GM20000 (cell line): ENCODE data around the gene GPC1.

Experiments used
- DNase-seq: peaks from one replicate; pipeline ENCODE4 v3.0.0; 2012; ENCODE audit warnings: low spot score
- TF ChIP-seq, protein P1 (sequence below): IDR thresholded peaks from 2 replicates; pipeline ENCODE4 v1.5.1; 2012; ENCODE audit warnings: mild to moderate bottlenecking, control low read depth; ENCODE audit errors: extremely low read depth, missing control alignments

GPC1 gene

DNA sequence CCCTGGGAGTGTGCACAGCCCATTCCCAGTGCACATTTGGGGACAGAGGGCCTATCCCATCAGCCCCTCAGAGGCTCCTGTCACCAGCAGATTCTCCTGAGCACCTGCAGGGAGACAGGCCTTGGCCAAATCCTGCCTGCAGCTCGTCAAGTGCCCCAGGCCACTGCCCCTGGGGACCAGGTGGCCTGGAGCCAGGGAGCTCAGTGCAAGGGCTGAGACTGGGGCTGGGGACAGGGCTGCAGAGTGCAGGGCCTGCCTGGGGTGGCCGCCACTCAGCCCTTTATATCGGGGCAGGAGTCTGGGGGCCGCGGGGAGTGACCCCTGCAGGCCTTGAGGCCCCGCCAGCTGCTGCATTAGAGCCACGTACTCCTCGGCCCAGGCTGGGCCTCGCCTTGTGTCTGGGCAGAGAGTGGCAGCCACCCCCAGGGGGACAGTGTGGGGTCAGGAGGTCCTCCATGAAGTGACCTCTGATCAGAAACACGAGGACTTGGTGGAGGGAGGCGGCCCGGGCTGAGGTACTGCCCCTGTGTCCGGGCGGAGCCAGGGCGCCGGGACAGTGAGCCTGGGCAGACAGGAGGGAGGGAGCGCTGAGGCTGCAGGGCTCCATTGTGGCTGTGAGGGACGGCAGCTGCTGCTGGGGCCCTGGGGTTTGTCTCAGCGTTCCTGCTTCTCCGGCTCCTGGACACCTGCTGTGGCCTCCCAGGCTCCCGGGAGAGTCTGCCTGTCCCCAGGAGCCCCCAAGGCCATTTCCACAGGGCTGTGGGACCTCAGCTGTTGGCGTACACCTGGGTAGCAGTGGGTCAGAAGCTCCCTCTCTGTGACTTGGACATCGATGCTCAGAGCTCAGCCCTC lies 24.2 kb downstream of the GPC1 start:
- DNase-seq: no peak
- TF ChIP-seq, protein P1, sequence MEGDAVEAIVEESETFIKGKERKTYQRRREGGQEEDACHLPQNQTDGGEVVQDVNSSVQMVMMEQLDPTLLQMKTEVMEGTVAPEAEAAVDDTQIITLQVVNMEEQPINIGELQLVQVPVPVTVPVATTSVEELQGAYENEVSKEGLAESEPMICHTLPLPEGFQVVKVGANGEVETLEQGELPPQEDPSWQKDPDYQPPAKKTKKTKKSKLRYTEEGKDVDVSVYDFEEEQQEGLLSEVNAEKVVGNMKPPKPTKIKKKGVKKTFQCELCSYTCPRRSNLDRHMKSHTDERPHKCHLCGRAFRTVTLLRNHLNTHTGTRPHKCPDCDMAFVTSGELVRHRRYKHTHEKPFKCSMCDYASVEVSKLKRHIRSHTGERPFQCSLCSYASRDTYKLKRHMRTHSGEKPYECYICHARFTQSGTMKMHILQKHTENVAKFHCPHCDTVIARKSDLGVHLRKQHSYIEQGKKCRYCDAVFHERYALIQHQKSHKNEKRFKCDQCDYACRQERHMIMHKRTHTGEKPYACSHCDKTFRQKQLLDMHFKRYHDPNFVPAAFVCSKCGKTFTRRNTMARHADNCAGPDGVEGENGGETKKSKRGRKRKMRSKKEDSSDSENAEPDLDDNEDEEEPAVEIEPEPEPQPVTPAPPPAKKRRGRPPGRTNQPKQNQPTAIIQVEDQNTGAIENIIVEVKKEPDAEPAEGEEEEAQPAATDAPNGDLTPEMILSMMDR: no peak

DNA sequence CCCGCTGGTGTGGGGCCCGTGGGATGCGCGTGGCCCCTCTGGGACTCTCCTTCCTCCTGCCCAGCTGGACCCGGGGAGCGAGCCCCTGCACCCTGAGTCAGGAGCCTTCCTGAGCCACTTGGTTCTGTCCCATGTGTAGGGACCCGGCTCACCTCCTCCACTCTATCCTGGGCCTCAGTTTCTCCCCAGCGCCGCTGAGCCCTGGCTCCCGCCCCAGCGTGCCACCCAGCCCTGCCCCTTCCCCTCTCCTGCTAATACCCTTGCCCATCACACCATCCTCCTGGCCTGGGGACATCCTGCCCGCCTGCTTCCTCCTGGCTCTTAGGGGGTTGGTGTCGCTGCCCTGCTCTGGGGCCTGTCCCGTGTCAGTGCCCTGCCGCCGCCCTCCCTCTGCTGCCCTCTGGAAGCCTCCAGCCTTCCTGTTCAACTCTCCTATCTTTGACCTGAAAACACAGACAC lies 24.8 kb downstream of the GPC1 start:
- no peak for DNase-seq
- TF ChIP-seq, protein P1: no peak

DNA sequence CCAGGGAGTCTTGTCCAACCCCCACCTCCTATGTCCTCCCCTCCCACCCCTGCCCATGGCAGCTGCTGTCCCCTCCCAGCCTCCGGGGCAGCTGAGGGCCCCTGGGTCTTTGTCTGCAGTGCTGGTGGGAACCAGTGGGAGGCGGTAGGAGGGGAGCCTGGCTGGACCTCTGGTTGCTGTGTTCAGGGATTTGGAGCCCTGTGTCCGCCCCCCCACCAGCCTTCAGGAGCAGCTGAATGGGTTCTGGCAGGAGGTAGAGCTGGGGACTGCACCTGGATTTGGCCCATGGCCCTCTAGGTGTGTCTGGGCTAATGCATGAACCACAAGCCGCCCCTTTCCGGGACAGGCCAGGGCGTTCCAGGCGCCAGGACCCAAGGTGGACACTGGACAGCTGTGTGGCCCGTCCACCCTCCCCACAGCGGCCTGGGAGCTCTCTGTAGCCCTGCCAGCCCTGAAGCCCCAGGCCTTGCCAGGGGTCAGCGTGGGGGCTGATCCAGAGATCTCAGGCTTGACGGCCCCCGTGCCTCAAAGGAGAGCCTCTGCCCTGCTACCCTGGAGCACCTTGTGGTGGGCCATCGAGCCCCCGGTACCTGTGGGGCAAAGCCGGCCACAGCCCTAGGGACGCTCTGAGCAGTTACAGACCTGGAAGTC lies 25.4 kb downstream of the GPC1 start:
- TF ChIP-seq, protein P1: no peak
- DNase-seq: no peak

DNA sequence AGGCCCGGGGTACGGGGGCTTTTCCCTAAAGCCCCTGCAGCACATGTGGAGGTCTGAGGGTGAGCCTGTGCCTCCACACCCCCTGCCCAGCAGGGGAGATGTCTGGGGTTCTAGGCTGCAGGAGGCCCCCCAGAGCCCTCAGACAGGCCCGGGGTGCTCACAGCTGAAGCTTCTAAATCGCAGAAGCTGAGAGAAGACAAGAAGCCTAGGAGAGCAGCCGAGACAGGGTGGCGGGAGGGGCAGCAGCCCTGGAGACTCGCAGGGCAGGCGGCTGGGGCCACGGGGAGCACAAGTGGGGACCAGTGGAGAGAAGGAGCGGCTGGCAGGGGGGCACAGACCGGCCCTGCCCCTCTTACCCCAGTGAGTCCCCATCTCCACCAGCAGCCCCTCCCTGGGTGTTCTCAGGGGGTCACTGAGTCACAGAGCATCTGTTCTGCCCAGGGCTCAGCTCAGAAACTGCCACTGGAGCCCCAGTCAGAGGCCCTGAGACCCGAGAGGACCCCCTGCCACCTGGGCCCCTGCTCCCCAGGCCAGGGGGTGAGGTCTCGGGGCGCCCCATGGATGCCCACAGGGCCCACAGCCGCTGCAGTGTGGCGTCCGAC lies 26.1 kb downstream of the GPC1 start:
- DNase-seq: no peak
- TF ChIP-seq, protein P1: no peak

DNA sequence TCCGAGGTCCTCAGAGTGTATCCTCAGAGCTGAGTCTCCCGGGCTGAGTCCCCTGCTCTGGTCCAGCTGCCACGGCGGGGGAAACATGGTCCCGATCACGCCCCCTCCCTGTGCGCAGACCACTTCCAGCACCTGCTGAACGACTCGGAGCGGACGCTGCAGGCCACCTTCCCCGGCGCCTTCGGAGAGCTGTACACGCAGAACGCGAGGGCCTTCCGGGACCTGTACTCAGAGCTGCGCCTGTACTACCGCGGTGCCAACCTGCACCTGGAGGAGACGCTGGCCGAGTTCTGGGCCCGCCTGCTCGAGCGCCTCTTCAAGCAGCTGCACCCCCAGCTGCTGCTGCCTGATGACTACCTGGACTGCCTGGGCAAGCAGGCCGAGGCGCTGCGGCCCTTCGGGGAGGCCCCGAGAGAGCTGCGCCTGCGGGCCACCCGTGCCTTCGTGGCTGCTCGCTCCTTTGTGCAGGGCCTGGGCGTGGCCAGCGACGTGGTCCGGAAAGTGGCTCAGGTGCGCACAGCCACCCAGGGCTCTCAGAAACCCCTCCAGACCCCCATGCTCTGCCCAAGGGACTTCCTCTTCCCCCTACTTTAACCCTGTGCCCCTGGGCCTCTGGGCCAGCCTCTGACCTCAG lies 26.7 kb downstream of the GPC1 start:
- TF ChIP-seq, protein P1: no peak
- no peak for DNase-seq

DNA sequence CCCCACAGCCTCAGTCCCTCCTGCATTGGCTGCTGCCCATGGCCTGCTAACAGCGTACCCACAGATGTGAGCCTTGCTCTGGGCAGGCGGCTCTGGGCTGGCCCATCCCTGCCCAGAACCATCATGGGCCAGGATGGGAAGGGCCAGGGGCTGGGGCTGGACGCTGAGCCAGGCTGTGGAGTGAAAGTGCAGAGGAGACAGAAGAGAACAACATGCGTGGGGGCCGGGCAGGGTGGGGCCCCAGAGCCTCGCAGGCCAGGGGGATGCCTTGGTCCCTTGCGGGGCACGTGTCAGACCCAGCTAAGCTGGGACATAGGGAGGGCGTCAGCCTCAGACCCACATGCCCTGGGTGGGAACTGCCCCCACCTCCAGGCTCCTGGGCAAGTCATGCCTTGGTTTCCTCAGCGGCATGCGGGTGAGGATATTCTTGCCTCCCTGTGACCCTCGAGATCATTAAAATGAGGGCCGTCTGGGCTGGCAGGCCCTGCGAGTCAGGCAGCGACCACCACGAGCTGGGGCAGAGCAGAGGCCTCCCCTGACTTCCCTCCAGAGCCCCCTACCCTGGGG lies 27.3 kb downstream of the GPC1 start:
- TF ChIP-seq, protein P1: no peak
- no peak for DNase-seq
